Measurements from ENCODE around the gene CAPRIN2. TPM values are rescaled to one million over a fixed set of nuclear protein-coding genes. Genes with fewer than 3 reads are reported as not detected.

Gene CAPRIN2
- total and polyA plus RNA-seq, 7 donors: 4.9 to 17.7 (median 11.1) TPM

GRCh38 chr12:30725739-30726138, 29.0 kb downstream of the CAPRIN2 start:
- TF ChIP-seq, protein P1, sequence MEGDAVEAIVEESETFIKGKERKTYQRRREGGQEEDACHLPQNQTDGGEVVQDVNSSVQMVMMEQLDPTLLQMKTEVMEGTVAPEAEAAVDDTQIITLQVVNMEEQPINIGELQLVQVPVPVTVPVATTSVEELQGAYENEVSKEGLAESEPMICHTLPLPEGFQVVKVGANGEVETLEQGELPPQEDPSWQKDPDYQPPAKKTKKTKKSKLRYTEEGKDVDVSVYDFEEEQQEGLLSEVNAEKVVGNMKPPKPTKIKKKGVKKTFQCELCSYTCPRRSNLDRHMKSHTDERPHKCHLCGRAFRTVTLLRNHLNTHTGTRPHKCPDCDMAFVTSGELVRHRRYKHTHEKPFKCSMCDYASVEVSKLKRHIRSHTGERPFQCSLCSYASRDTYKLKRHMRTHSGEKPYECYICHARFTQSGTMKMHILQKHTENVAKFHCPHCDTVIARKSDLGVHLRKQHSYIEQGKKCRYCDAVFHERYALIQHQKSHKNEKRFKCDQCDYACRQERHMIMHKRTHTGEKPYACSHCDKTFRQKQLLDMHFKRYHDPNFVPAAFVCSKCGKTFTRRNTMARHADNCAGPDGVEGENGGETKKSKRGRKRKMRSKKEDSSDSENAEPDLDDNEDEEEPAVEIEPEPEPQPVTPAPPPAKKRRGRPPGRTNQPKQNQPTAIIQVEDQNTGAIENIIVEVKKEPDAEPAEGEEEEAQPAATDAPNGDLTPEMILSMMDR (IDR thresholded peaks at IDR 0.05): no peak
- DNase-seq (no peak), ATAC-seq (no peak)
- intact Hi-C loops (cut with DNase I): no loop called here
- 90 to 100% (median 91%) methylated on average over 1 of the region's 1 CpG for WGBS, 3 donors
- Histone ChIP-seq H3K36me3 (ENCODE audit: insufficient read depth in 1 of 2, low read depth in 1 of 2) (peaks cover 4 to 82% of the 10 kb centered on the region in 2 donors), H3K9me3 (no peaks in the 10 kb centered on the region), H3K4me3 (no peak overlapping the region), H3K27ac (no peak overlapping the region), H3K4me1 (no peaks in the 10 kb centered on the region), H3K27me3 (ENCODE audit: insufficient read depth in 3 of 3, low read length in 2 of 3) (no peaks in the 10 kb centered on the region)

- Histone ChIP-seq H3K27ac (no peak overlapping the region), H3K27me3 (ENCODE audit: insufficient read depth in 3 of 3, low read length in 2 of 3) (no peaks in the 10 kb centered on the region), H3K4me3 (no peak overlapping the region), H3K9me3 (no peaks in the 10 kb centered on the region), H3K36me3 (ENCODE audit: insufficient read depth in 1 of 2, low read depth in 1 of 2) (peaks cover 0 to 94% of the 10 kb centered on the region in 2 donors), H3K4me1 (no peaks in the 10 kb centered on the region)
- TF ChIP-seq, protein P1 (IDR thresholded peaks at IDR 0.05): no peak
- WGBS, 3 donors: 66 to 74% (median 69%) methylated on average over 1 of the region's 1 CpG
- DNase-seq (no peak), ATAC-seq (no peak)
- intact Hi-C loops (cut with DNase I): no loop called here
Measured at GRCh38 chr12:30719060-30719459, 35.7 kb downstream of the CAPRIN2 start.

DNA sequence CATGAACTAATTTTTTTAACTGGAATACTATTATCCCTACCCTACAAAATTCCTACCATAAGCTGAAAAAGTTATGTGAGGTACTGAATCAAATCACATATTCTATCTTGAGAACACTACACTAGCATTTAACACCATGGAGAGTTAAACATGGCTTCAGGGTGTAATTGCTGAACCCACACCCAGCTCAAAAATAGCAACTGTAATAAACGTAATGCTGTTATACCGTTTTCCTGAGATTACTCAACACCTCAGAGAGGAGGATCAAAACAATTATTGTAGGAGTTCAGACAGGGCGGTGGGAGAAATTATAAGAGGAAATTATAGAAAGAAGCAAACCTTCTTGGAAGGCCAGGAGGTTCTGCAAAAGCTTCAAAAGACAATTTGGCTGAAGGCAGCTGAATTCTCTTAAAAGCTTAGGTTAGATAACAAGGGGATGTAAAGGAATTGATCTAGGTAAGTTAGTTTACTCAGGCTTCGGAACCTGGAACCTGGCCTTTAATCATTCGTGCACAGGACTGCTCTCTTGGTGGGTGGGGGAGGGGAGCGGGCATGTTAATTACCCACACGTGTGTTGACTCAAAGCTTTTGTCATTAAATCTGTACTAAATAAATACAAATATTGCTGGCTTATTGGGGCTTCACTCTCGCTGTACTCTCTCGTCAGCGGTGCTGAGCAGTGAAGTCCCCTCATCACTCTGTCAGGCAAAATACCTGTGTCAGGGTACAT, 47.0 kb downstream of the CAPRIN2 start:
- Histone ChIP-seq H3K36me3 (ENCODE audit: insufficient read depth in 1 of 2, low read depth in 1 of 2) (peaks cover 2 to 45% of the 10 kb centered on the region in 2 donors), H3K4me3 (no peak overlapping the region), H3K4me1 (no peaks in the 10 kb centered on the region), H3K9me3 (no peaks in the 10 kb centered on the region), H3K27ac (no peak overlapping the region), H3K27me3 (ENCODE audit: insufficient read depth in 3 of 3, low read length in 2 of 3) (no peaks in the 10 kb centered on the region)
- ATAC-seq (no peak), DNase-seq (no peak)
- 87 to 93% (median 88%) methylated on average over 10 of the region's 10 CpGs for WGBS, 3 donors
- intact Hi-C loops (cut with DNase I): no loop called here
- TF ChIP-seq, protein P1 (IDR thresholded peaks at IDR 0.05): no peak

GRCh38 chr12:30706476-30706875, 48.3 kb downstream of the CAPRIN2 start:
- H3K27me3 ChIP-seq (ENCODE audit: insufficient read depth in 3 of 3, low read length in 2 of 3): no peaks in the 10 kb centered on the region
- DNase-seq (no peak), ATAC-seq (no peak)
- no peaks in the 10 kb centered on the region for H3K4me1 ChIP-seq
- H3K4me3 ChIP-seq: no peak overlapping the region
- TF ChIP-seq, protein P1 (IDR thresholded peaks at IDR 0.05): no peak
- H3K27ac ChIP-seq: no peak overlapping the region
- H3K36me3 ChIP-seq (ENCODE audit: insufficient read depth in 1 of 2, low read depth in 1 of 2): peaks cover 2 to 32% of the 10 kb centered on the region in 2 donors
- 96 to 98% (median 96%) methylated on average over 2 of the region's 2 CpGs for WGBS, 3 donors
- H3K9me3 ChIP-seq: no peaks in the 10 kb centered on the region
- intact Hi-C loops (cut with DNase I): no loop called here

- ATAC-seq (no peak), DNase-seq (no peak)
- H3K9me3 ChIP-seq: no peaks in the 10 kb centered on the region
- TF ChIP-seq, protein P1 (IDR thresholded peaks at IDR 0.05): no peak
- H3K36me3 ChIP-seq (ENCODE audit: insufficient read depth in 1 of 2, low read depth in 1 of 2): peaks cover 0 to 4% of the 10 kb centered on the region in 2 donors
- no peaks in the 10 kb centered on the region for H3K27me3 ChIP-seq (ENCODE audit: insufficient read depth in 3 of 3, low read length in 2 of 3)
- no peak overlapping the region for H3K27ac ChIP-seq
- H3K4me3 ChIP-seq: no peak overlapping the region
- intact Hi-C loops (cut with DNase I): no loop called here
- H3K4me1 ChIP-seq: peaks cover 3% of the 10 kb centered on the region
Measured at GRCh38 chr12:30701056-30701455, 53.7 kb downstream of the CAPRIN2 start.
